GM21619 (cell line): ENCODE measurements around the gene PHLDA2.
"Not testable (repeated sequence)": the region's sequence is repeated elsewhere in the genome, so short reads cannot be mapped to it uniquely, and the experiment has no call there.

Source experiments
- ATAC-seq: cut with Tn5 transposase; IDR thresholded peaks from one replicate; pipeline ENCODE4 v1.9.1; 2021; ENCODE audit not compliant: unreplicated experiment

PHLDA2 gene

DNA sequence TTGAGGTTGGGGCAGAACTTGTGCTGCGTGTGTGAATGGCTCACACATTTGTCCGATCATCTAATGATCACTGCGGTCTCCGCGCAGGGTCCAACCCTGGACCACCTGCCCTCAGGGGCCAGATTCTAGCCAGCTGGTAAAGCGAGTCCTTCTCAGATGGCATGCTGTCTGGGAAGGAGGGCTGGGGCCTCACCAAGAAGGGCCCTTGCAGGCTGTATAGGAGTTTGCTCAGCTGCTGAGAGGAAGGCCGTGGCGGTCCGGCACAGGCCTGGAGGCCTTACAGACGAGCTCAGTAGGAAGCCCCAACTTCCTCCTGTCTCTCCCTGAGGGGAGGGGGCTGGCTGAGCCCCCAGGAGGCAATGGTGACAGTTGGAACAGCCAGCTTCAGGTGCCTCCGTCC, 13.7 kb downstream of the PHLDA2 start:
- ATAC-seq: no peak

DNA sequence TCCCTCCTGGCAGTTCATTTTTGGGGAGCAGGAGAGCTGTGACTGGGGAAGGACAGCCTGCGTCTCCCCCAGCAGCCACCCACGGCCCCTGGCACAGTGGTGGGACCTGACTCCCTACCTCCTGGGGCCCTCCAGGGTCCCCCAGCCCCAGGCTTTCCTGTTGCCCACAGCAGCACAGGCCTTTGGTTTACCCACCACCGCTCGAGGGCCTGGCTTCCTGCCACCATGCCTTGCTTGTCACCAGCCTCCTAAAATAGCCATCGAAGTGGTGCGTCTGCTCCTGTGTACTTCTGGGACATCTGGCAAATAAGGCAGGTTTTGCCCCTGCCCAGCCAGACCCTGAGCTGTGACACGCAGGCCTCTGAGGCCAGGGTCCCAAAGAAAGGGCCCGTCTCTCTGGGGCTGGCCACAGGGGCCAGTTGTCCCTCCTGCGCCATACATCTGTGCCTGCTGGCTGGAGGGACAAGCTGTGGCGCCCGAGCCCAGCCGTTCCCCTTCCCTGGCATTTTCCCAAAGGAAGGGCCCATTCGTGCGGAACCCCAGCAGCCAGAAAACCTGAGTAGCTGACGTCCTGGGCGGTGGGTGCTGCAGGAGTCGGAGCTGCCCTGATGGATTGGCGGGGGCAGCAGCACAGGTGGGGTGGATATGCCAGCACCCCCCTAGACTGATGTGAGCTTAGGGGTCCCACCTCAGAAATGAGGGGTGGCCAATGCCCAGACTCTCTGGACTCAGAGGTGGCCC, 14.6 kb downstream of the PHLDA2 start:
- ATAC-seq: no peak

DNA sequence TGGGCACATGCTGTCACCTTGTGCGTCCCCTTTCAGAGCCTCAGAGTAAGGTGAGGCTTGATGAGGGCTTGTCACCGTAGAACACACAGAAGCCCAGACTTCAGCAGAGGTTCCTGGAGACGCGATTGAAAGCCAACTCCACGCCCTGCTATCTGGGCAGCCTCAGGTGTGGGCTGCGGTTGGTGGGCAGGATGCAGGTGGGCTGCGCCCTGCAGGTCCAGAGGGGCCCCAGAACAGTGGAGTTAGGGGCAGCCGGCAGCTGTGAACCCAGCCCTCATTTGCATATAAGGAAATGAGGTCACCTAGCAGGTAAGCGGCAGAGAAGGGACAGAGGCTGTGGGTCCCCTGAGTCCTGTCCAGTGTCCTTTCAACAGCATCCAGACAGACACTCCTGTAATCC, 15.4 kb downstream of the PHLDA2 start:
- no peak for ATAC-seq

DNA sequence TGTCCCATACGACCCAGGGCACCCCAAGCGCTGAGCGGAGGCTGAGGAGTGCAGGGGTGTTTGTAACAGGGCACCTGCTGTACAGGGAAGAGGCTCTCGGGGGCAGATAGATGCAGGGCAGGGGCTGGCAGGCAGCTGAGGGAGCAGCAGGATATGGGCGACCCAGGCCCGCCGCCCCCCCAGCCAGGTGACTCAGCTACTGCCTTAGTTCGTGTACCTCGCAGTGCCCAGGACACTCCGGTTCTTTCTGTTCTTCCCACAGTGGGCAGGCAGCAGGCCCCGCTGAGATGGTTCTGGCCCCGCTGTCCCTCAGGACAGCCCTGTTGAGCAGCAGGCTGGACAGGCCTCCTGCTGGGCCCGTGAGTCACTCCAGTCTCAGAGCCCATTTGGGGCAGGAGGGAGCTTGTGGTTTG, 16.2 kb downstream of the PHLDA2 start:
- ATAC-seq: no peak

DNA sequence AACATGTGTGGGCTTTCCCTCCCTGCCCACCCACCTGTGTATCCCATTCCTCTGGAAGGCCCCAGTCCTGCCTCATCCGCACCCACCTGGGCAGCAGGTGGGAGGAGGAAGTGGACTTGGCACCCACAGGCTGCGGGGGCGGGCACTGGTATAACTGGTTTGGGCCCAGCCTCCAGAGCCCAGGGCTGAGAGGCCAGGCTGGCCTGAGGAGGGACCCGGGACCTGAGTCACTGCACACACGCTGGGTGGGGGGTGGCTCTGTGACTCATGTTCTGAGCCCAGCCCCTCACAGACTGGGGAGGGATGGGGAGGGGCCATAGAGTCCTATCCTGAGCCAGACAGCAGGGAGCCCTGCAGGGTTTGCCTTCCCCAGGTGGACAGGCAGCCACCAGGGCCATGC, 16.7 kb downstream of the PHLDA2 start:
- no peak for ATAC-seq

DNA sequence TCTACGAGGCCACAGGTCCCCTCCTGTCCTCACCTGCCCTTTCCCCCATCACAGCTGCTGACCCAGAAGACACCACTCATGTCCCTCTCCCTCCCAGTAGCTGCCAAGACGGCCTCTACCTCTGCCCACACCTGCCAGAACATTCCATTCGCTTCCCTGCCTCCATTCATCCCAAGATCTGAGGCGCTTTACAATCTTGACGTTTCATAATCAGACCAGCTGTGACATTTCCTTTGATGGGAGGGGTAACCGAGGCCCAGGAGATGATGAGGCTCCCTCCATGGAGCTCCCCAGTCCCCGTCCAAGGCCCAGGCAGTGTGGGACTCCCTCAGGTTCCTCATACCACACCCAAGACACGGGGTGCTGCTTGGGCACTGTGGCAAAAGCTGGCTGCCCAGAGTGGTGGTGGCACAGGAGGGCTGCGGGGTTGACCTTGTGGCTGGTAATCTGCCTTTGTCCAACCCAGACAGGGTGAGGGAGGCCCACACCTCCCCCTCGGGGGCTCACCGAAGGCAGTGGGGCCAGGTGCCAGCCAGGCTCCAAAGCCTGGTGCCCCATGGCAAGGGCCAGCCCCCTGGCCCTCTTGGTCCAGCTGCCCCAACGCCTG, 17.3 kb downstream of the PHLDA2 start:
- no peak for ATAC-seq

DNA sequence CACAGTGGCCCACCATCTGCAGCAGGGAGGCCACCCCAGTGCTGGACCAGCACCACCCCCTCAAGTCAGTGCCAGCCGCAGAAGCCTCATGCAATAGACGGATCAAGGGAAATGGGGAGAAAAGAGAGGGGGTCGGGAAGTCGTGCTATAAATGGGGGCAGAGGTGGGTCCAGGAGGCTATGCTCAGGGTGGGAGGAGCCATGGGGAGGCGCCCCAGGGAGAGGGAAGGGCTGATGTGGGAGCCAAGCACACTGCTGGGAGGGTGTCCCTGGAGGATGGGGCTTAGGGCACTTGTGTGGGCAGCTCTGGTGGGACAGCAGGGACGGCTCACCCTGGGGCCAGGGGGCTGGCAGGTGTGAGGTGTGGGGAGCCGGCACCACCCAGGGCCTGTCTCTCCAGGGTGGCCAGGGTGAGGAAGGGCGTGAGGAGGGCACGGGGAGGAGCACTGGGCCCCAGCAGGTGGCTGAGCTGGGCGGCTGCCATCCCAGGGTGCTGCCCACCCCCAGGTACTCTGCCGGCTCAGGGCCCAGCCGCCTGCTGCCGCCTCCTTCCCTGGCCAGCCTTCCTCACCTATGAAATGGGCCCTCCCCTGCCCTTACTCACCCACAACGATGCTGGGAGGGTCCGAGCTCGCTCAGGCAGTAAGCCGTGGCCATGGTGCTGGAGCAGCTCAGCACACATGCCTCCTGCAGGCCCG, 18.0 kb downstream of the PHLDA2 start:
- no peak for ATAC-seq

DNA sequence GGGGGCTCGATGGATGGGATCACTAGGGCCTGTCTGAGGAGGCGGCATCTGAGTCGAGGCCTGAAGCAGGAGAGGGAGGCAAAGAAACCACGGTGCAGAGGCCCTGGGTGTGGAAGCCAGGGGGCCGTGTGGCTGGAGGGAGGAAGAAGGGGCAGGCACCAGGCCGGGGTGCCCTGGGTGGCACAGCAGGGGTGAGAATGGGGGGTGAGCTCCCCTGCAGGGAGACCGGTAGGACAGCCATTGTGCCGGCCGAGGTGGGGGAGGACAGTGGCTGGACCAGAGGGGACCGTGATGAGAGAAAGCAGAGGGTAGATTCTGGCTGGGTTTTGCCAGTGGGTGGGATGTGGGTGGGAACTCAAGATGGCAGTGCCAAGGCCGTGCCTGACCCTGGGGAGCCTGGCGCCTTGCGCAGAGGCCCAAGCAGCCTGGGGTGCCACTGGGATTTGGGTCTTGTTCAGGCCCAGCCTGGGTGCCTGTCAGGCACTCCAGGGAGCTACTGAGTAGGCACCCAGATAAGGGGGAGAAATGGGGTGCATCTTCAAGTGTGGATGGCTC, 18.7 kb downstream of the PHLDA2 start:
- no peak for ATAC-seq

DNA sequence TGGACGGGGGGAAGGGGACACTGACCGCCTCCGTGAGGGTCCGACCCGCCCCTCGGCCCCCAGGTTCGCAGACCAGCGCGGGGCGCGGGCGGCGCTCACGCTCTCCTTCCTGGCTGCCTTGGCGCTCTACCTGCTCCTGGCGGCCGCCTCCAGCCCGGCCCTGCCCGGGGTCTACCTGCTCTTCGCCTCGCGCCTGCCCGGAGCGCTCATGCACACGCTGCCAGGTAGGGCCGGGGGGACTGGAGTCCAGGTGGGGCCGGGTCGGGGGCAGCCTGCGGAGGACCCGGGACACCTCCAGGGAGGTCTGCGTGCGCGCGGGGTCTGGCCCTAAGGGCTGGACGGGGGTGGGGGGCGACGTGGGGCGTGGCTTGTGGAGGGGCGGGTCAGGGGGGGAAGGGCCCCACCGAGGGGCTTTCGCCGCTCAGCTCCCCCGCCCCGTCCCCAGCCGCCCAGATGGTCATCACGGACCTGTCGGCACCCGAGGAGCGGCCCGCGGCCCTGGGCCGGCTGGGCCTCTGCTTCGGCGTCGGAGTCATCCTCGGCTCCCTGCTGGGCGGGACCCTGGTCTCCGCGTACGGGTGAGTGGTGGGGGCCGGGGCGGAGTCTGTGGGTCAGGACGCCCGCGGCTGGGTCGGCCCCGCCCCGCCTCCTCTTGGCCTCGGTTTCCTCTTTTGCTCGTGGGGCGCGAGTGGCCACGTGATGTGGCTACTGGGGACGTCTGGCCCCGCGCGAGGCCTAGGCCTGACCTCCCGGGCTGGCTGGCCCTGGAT, 19.9 kb downstream of the PHLDA2 start:
- no peak for ATAC-seq

DNA sequence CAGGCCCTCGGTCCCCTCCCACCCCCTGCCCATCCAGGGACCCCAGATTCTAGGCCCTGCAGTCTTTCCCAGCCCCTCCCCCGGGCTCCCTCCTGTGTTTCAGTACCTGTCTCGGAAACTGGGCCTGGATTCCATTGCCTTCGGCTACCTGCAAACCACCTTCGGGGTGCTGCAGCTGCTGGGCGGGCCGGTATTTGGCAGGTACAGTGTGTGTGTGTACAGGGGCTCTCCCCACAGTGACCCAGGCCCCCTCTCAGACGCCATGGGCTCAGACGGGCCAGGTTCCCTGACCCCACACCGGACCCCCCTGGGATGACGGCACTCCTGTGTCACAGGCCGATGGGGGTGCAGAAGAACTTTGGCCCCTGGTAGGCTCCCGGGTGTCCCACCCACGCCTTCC, 21.1 kb downstream of the PHLDA2 start:
- ATAC-seq: no peak

DNA sequence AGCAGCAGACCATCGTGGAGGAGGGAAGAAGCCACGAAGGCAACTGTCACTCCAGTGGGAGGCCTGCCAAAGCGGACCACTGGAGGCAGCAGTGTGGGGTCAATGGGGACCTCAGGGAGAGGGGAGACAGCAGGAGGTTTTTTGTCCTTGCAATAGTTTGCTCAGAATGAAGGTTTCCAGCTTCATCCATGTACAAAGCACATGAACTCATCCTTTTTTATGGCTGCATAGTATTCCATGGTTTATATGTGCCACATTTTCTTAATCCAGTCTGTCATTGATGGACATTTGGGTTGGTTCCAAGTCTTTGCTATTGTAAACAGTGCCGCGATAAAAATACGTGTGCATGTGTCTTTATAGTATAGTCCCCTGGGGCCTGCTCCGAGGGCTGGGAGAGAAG, 23.9 kb downstream of the PHLDA2 start:
- ATAC-seq: not testable (repeated sequence)

DNA sequence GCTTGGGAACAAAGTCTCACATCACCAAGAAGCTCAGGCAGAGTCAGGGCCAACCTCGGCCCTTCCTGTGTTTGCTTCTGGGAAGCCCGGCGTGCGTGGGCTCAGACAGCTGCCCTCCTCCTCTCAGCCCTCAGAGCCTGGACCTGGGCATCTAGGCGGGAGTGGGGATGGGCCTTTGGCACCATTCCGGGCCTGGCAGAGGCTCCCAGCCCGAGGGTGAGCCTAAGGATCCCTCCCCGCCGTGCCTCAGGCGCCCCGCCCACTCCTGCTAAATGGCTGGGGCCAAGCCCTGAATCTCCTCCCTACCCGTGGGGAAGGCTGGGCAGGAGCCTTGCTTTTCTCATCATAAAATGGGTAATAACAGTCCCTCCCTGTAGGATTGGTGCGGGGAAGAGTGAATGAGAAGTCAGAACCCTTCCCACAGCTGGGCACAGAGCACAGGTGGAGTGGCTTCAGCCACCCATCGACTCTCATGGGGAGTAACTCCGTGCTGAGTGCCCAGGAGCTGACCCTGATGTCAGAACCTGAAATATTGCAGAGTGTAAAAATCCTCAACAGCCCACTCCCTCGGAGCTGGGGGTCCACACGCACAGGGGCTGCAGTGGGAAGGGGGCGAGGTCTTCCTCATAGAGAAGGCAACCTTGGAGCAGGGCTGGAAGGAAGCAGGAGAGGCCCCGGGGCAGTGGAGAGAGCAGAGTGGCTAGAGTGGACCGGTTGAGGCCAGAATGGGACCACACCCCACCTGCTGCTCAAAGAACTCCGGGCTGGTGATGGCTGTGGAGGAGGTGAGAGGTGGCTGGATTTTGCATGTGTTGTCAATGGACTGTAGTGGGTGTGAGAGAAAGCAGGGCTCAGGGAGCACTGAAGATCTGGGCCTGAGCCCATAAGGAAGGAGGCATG, 24.8 kb downstream of the PHLDA2 start:
- no peak for ATAC-seq

DNA sequence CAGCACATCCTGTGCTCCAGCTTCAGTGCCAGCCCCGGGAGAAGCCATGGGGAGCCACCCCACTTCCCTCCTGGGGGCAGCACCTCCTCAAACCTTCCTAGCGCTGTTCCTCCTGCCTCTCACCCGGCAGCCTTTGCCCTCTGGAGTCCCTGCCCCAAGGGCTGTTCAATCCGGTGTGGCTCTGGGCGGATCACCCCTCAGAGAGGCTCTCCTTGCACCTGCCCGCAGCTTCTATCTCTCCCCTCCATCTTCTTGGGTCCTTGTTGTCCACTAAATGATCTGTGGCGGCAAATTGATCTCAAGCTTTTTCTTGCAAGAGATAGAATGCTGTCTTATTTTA, 25.6 kb downstream of the PHLDA2 start:
- no peak for ATAC-seq

DNA sequence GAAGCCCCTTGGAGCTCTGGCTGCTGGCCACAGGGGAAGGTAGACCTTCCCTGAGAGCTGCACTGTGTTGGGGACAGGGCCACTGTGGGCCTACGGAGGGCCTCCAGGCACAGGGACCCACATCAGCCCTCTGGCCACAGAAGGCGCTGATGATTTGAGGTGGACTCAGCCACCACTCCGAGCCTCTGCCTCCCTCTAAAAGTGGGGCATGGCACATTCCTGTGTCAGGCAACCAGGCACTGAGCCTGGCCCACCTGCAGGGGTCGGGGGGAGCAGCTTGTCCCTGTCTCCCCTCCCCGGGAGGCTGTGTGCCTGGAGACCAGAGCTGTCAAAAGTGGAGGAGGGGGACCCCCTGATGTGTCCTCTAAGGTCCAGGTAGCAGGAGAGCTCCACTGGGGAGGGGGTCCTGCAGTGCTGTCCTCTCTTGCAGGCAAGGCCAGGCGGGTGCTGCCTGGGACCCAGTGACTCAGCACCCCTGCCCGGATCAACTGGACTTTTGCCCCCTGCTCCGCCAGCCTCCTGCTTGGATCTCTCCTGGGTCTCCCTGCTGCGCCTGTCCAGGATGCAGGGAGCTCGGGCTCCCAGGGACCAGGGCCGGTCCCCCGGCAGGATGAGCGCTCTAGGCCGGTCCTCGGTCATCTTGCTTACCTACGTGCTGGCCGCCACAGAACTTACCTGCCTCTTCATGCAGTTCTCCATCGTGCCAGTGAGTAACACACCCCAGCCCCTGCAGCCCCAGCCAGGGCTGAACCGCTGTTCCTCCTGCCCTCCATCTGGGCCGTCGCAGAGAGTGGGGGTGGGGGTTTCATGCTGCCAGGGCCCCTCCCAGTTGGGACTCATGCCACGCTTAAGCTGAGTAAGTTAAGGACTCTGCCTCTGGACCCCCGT, 26.2 kb downstream of the PHLDA2 start:
- no peak for ATAC-seq

DNA sequence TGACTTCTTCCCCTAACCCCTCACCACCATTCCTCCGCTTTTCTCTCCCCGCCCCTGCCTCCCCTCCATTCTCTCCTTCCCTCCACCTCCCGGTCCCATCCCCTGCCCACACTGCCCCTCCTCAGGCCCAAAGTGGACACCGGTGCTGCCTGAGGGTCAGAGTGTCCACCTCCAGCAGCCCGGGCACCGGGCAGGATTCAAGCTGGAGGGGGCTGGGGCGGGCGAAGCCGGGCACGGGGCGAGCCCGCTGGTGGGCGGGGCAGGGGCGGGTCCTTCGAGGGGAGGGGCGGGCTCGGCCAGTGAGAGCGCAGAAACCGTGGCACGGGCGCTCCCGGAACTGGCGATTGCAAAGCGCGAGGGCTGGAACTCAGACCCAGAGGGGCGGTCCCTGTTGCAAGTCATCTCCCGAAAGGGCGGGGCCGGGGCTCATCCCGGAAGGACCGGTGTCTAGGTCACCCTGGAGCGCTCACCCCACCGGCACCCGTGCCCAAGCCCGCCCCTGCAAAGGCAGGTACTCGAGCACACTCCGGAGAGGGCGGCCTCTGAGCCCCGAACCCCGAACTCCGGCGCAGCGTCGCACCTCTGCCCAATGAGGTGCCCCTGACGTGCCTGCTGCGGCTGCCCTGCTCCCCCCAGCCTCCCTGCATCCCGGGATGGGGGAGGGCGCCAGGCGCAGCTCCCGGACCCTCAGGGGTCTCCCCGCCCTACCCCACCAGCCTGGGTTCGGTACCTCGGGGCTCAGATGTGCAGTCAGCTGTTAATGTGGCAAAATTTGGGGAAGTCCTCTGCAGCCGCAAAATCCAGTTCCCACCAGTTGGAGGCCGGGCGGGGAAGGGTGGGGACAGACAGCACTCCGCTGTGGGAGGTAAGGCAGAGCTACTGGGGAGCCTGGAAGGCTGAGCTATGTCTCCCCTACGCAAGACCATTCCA, 27.1 kb downstream of the PHLDA2 start:
- peak; percentile 96 for ATAC-seq

DNA sequence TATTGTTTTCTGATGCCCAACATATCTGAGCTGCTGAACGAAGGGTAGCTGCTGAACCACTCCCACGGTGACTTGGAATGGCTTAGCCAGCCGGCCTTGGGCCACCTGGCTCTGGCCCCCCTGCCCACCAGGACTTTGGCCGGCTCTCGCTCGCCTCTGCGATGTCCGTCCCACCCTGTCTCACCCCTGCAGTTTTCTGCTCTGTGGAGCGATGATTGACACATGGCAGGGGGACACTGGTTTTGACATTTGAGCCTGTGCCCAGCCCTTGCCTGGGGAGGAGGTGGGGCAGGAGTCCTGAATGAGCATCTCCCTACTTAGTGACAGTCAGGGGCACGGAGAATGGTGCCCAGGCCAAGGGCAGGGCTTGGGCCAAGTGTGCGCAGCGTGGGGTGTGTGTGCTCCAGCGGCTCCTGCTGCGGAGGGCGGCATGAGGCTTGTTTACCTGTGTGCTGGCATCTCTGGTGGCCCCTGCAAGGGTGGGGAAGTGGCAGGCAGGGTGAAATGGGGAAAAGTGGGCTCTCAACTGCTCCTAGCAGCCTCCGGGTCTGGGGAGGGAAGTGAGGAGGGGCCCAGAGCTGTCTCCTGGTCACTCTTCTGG, 27.9 kb downstream of the PHLDA2 start:
- no peak for ATAC-seq

DNA sequence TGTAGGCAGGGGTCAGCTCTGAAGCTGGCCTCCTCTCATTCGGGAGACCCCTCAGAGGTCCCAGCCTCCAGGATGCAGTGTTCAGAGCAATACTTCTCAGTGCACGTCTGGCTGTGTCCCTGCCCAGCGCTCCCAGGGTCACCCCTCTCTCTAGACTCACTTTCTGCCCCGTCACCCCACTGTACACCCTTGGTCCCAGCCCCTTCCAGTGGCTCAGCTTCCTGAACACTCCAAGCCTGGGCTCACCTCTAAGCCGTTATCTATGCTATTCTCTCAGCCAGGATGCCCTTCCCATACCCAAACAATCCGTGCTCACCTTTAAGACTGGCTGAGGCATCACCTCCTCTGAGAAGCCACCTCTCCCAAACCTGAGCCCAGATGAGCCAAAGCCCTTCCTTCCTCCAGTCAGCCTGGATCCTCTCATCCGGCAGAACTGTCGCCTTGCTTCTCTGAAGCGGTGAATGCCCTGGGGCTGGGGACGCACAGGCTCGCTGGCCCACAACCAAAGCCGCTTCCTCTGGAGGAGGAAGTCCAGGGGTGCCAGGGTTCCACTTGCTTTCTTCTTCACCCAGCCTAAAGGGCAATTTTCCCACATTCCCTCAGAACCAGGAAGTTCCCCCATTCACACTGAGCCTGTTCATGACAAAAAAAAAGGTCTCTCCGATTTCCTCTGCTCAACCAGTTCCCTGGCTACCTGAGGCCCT, 30.0 kb downstream of the PHLDA2 start:
- no peak for ATAC-seq
